ENCODE results near the gene SLBP. TPM values are rescaled to one million over a fixed set of nuclear protein-coding genes. Genes with fewer than 3 reads are reported as not detected.

SLBP gene
- polyA plus RNA-seq, 3 donors from 2014 or later, result 59.0 to 71.6 (median 61.7) TPM

GRCh38 chr4:1718095-1718850 is 6.2 kb upstream of the SLBP start:
- peak overlapping the region in 4 of 6 donors; percentile 56 to 72 (median 65) for H3K27ac Mint-ChIP-seq
- peaks cover 4 to 13% (median 4%) of the 10 kb centered on the region in 3 donors for H3K27me3 Mint-ChIP-seq (ENCODE audit: low read depth in 3 of 3)
- no peak for DNase-seq
- no peaks in the 10 kb centered on the region for H3K36me3 Mint-ChIP-seq
- no peaks in the 10 kb centered on the region for H3K9me3 Mint-ChIP-seq
- peak overlapping the region in 4 of 5 donors; percentile 21 to 76 (median 44) for H3K4me3 Mint-ChIP-seq
- H3K4me1 Mint-ChIP-seq, result peaks cover 51 to 54% of the 10 kb centered on the region in 2 donors

GRCh38 chr4:1717129-1718094 is 5.3 kb upstream of the SLBP start:
- no peaks in the 10 kb centered on the region for H3K9me3 Mint-ChIP-seq
- H3K27ac Mint-ChIP-seq, result peak overlapping the region in 1 of 6 donors; percentile 4
- H3K36me3 Mint-ChIP-seq, result no peaks in the 10 kb centered on the region
- peaks cover 5 to 16% (median 8%) of the 10 kb centered on the region in 3 donors for H3K27me3 Mint-ChIP-seq (ENCODE audit: low read depth in 3 of 3)
- peaks cover 49 to 51% of the 10 kb centered on the region in 2 donors for H3K4me1 Mint-ChIP-seq
- DNase-seq, result no peak
- peak overlapping the region in 1 of 5 donors; percentile 44 for H3K4me3 Mint-ChIP-seq

- Mint-ChIP-seq H3K4me3 (no peak overlapping the region), H3K27me3 (ENCODE audit: low read depth in 3 of 3) (peaks cover 5 to 21% (median 11%) of the 10 kb centered on the region in 3 donors), H3K9me3 (no peaks in the 10 kb centered on the region), H3K36me3 (no peaks in the 10 kb centered on the region), H3K4me1 (peaks cover 45 to 46% of the 10 kb centered on the region in 2 donors), H3K27ac (peak overlapping the region in 1 of 6 donors; percentile 22)
- no peak for DNase-seq
These were observed 4.2 kb upstream of the SLBP start for GRCh38 chr4:1716065-1716945.

GRCh38 chr4:1715002-1715758 is 3.1 kb upstream of the SLBP start:
- Mint-ChIP-seq H3K4me3 (peak overlapping the region in 4 of 5 donors; percentile 49 to 96 (median 75)), H3K4me1 (peaks cover 54 to 56% of the 10 kb centered on the region in 2 donors)
- no peak for DNase-seq

GRCh38 chr4:1714303-1715001 is 2.3 kb upstream of the SLBP start:
- no peaks in the 10 kb centered on the region for H3K36me3 Mint-ChIP-seq
- H3K27ac Mint-ChIP-seq, result peak overlapping the region; percentile 96 to 99 (median 98)
- H3K4me3 Mint-ChIP-seq, result peak overlapping the region; percentile 13 to 97 (median 96)
- H3K4me1 Mint-ChIP-seq, result peaks cover 53 to 54% of the 10 kb centered on the region in 2 donors
- no peaks in the 10 kb centered on the region for H3K9me3 Mint-ChIP-seq
- no peak for DNase-seq
- peaks cover 5 to 16% (median 13%) of the 10 kb centered on the region in 3 donors for H3K27me3 Mint-ChIP-seq (ENCODE audit: low read depth in 3 of 3)

More at GRCh38 chr4:1715002-1715758, 3.1 kb upstream of the SLBP start:
- no peaks in the 10 kb centered on the region for H3K36me3 Mint-ChIP-seq
- H3K9me3 Mint-ChIP-seq, result no peaks in the 10 kb centered on the region
- H3K27me3 Mint-ChIP-seq (ENCODE audit: low read depth in 3 of 3), result peaks cover 5 to 18% (median 15%) of the 10 kb centered on the region in 3 donors
- H3K27ac Mint-ChIP-seq, result peak overlapping the region; percentile 81 to 99 (median 97)

GRCh38 chr4:1713003-1713851 is 1.1 kb upstream of the SLBP start:
- Mint-ChIP-seq H3K9me3 (no peaks in the 10 kb centered on the region), H3K4me1 (peaks cover 56 to 62% of the 10 kb centered on the region in 2 donors), H3K27ac (peak overlapping the region; percentile 96 to 99 (median 98)), H3K27me3 (ENCODE audit: low read depth in 3 of 3) (peaks cover 5 to 16% (median 13%) of the 10 kb centered on the region in 3 donors), H3K36me3 (no peaks in the 10 kb centered on the region), H3K4me3 (peak overlapping the region; percentile 90 to 97 (median 96))
- no peak for DNase-seq

- Mint-ChIP-seq H3K27me3 (ENCODE audit: low read depth in 3 of 3) (peaks cover 5 to 16% (median 13%) of the 10 kb centered on the region in 3 donors), H3K36me3 (no peaks in the 10 kb centered on the region), H3K9me3 (no peaks in the 10 kb centered on the region), H3K4me1 (peaks cover 56 to 66% of the 10 kb centered on the region in 2 donors), H3K27ac (peak overlapping the region; percentile 90 to 97 (median 94)), H3K4me3 (peak overlapping the region; percentile 91 to 97 (median 93))
- DNase-seq, result peak in 1 of 3 donors; percentile 43
These were observed 426 bp downstream of the SLBP start for GRCh38 chr4:1711571-1712215.

GRCh38 chr4:1711055-1711570 is 1.0 kb downstream of the SLBP start:
- DNase-seq, result no peak
- Mint-ChIP-seq H3K9me3 (no peaks in the 10 kb centered on the region), H3K4me1 (peaks cover 55 to 66% of the 10 kb centered on the region in 2 donors), H3K27ac (peak overlapping the region; percentile 90 to 97 (median 94)), H3K4me3 (peak overlapping the region; percentile 91 to 97 (median 93)), H3K27me3 (ENCODE audit: low read depth in 3 of 3) (peaks cover 5 to 16% (median 13%) of the 10 kb centered on the region in 3 donors), H3K36me3 (no peaks in the 10 kb centered on the region)

- H3K9me3 Mint-ChIP-seq, result no peaks in the 10 kb centered on the region
- peak overlapping the region in 4 of 6 donors; percentile 7 to 69 (median 16) for H3K27ac Mint-ChIP-seq
- H3K4me1 Mint-ChIP-seq, result peaks cover 39 to 55% of the 10 kb centered on the region in 2 donors
- no peak for DNase-seq
- peaks cover 5 to 13% (median 12%) of the 10 kb centered on the region in 3 donors for H3K27me3 Mint-ChIP-seq (ENCODE audit: low read depth in 3 of 3)
- H3K36me3 Mint-ChIP-seq, result peaks cover 0 to 8% (median 0%) of the 10 kb centered on the region in 3 donors
- H3K4me3 Mint-ChIP-seq, result no peak overlapping the region
These were observed 3.5 kb downstream of the SLBP start for GRCh38 chr4:1708581-1708980.

- H3K36me3 Mint-ChIP-seq, result peaks cover 3 to 14% (median 5%) of the 10 kb centered on the region in 3 donors
- no peak overlapping the region for H3K27ac Mint-ChIP-seq
- no peaks in the 10 kb centered on the region for H3K9me3 Mint-ChIP-seq
- DNase-seq, result no peak
- peaks cover 0 to 5% (median 3%) of the 10 kb centered on the region in 3 donors for H3K27me3 Mint-ChIP-seq (ENCODE audit: low read depth in 3 of 3)
- H3K4me3 Mint-ChIP-seq, result no peak overlapping the region
- peaks cover 30 to 50% of the 10 kb centered on the region in 2 donors for H3K4me1 Mint-ChIP-seq
These were observed 5.8 kb downstream of the SLBP start for GRCh38 chr4:1706358-1706757.
